Gastrocnemius medialis (tissue), 4 donors: ENCODE measurements around the gene CORO2A. TPM values are rescaled to one million over a fixed set of nuclear protein-coding genes. Genes with fewer than 3 reads are reported as not detected.

Experiments used
- ATAC-seq, 2 donors: fragments of 150-250 bp; one replicate each; pipeline ENCODE4 v1.9.1; 2016
- DNase-seq, 2 donors: peaks; one replicate each; pipeline ENCODE4 v3.0.0-alpha.2; 2019
- H3K27ac ChIP-seq, 4 donors: fragments of 200-600 bp; sonication (generic); 1 replicate in 1 of 4; 2 replicates in 3 of 4; pipeline ENCODE4 v1.5.1; 2016 to 2018; ENCODE audit warnings: mild to moderate bottlenecking in 2 of 4, moderate library complexity in 1 of 4
- H3K27me3 ChIP-seq, 3 donors: fragments of 200-600 bp; sonication (generic) in 2 of 3; 1 replicate in 1 of 3; 2 replicates in 2 of 3; pipeline versions ENCODE4 v1.5.1 to v1.6.0; 2016 to 2019; ENCODE audit warnings: mild to moderate bottlenecking in 1 of 3, moderate library complexity in 1 of 3
- H3K36me3 ChIP-seq, 2 donors: fragments of 200-600 bp; sonication (generic) in 1 of 2; one replicate each; pipeline ENCODE4 v1.5.1; 2017 to 2018
- H3K4me1 ChIP-seq, 2 donors: fragments of 200-600 bp; sonication (generic) in 1 of 2; one replicate each; pipeline ENCODE4 v1.5.1; 2016 to 2017; ENCODE audit warnings: mild to moderate bottlenecking in 2 of 2
- H3K4me3 ChIP-seq, 4 donors: fragments of 200-600 bp; sonication (generic) in 3 of 4; 1 replicate in 1 of 4; 2 replicates in 3 of 4; pipeline ENCODE4 v1.5.1; 2016 to 2019; ENCODE audit warnings: mild to moderate bottlenecking in 2 of 4
- H3K9me3 ChIP-seq, 3 donors: fragments of 200-600 bp; sonication (generic) in 2 of 3; 1 replicate in 1 of 3; 2 replicates in 2 of 3; pipeline ENCODE4 v1.5.1; 2016 to 2019
- POLR2A ChIP-seq, 2 donors: fragments of 450-650 bp; IDR thresholded peaks; one replicate each; pipeline ENCODE4 v1.6.1; 2017; ENCODE audit warnings: antibody characterized with exemption in 2 of 2, mild to moderate bottlenecking in 2 of 2, moderate library complexity in 2 of 2
- in situ Hi-C, 4 donors: fragments of 200-750 bp; cut with MboI; loops; one replicate each; pipeline versions ENCODE4 v1.15.0 to v1.8.0; 2017; ENCODE audit warnings: low sequenced_read_pairs in 4 of 4
- intact Hi-C: fragments of 100-400 bp; cut with DNase I; formaldehyde crosslinking; loops from one replicate; pipeline ENCODE4 v1.15.1; 2023; ENCODE audit warnings: low total_unique reads
- total RNA-seq, 4 donors: library from RNA; depleted of rRNA; stranded (reverse); fragments of >200 nt; gene quantifications; one replicate each; pipeline versions ENCODE4 v1.1.0 to v1.2.3, GENCODE V29; 2016
- TF ChIP-seq, protein P1 (sequence below), 5 experiments: fragments of 450-650 bp in 3 of 5; fragments of 200-600 bp in 2 of 5; sonication (generic) in 2 of 5; IDR thresholded peaks in 4 of 5; conservative IDR thresholded peaks in 1 of 5; 1 replicate in 4 of 5; 2 replicates in 1 of 5; pipeline ENCODE4 v1.5.1; 2016 to 2019; ENCODE audit warnings: antibody characterized with exemption in 5 of 5, mild to moderate bottlenecking in 3 of 5, moderate library complexity in 3 of 5

The CORO2A gene
- total RNA-seq, 4 donors from 2014 or later = 0.05 to 0.42 (median 0.19) TPM

DNA sequence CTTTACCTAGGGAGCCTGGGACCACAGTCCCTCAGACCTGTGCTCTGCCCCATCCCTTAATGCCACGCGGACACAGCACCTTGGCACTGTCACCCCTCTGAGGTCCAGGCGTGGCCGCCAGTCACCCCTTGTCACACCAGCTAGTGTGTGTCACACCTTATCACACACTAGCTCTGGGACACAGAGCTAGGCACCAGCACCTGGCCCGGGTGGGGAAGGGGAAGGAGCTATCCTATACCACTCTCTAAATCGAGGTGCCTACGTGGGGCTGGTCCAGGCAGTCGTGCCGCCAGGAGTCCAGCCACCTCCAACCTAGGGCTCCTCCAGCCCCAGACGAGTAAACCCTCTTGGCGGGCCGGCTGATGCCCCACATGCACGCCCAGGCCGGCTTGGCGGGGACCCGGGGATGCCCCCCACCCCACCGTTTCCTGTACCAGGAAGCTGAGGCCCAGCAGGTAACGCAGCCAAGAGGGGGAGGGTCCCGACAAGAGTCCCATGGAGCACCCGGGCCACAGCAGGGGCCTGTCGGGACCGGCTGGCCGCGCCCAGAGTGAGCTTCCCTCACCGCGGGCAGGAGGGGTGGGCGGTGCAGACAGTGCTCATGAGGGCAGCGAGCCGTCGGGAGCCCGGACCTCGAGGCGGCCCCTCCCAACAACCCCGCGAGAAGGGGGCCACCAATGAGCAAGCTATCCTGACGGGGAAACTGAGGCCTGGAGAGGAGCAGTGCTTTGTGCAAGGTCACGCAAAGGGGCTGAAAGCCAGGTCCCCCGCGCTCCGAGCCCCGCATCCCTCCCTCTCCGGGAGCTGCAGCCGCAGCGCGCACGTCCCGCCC, 550 bp downstream of the CORO2A start:
- Histone ChIP-seq H3K36me3 (no peaks in the 10 kb centered on the region), H3K4me3 (peak overlapping the region; percentile 47 to 73 (median 56)), H3K4me1 (peaks cover 0 to 7% of the 10 kb centered on the region in 2 donors), H3K9me3 (no peaks in the 10 kb centered on the region), H3K27ac (no peak overlapping the region), H3K27me3 (no peaks in the 10 kb centered on the region)
- in situ Hi-C loops = no loop called here
- no peak for DNase-seq
- TF ChIP-seq POLR2A (IDR thresholded peaks at IDR 0.05) = no peak
- TF ChIP-seq, protein P1, sequence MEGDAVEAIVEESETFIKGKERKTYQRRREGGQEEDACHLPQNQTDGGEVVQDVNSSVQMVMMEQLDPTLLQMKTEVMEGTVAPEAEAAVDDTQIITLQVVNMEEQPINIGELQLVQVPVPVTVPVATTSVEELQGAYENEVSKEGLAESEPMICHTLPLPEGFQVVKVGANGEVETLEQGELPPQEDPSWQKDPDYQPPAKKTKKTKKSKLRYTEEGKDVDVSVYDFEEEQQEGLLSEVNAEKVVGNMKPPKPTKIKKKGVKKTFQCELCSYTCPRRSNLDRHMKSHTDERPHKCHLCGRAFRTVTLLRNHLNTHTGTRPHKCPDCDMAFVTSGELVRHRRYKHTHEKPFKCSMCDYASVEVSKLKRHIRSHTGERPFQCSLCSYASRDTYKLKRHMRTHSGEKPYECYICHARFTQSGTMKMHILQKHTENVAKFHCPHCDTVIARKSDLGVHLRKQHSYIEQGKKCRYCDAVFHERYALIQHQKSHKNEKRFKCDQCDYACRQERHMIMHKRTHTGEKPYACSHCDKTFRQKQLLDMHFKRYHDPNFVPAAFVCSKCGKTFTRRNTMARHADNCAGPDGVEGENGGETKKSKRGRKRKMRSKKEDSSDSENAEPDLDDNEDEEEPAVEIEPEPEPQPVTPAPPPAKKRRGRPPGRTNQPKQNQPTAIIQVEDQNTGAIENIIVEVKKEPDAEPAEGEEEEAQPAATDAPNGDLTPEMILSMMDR (IDR thresholded peaks at IDR 0.05 in 4 of 5, conservative IDR thresholded peaks at IDR 0.05 in 1 of 5) = no peak
- intact Hi-C loops = loop anchor here (5.0 kb wide), 2 partner anchors 65 to 270 kb away; partner anchors contain the start of genes TBC1D2 and TRMO
- no peak for ATAC-seq

DNA sequence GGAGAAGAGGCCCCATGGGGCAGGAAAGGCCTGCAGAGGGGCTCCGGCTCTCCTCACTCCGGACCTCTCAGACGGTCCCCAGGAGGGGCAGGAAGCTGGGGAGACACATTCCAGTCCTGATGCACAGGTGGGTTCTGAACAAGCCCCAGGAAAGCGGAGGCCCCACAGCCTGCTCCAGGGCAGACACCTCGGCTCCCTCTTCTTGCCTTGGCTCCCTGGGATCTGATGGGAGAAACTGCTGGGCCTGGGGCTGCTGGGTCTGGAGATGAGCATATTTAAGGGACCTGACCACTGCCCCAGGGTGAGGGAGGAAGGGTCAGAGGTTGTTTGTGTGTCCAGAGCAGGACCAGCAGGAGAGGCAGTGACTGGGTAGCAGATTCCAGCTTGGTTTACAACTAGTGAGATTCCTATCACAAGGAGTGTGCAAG, 1.2 kb downstream of the CORO2A start:
- DNase-seq = no peak
- TF ChIP-seq POLR2A (IDR thresholded peaks at IDR 0.05) = no peak
- TF ChIP-seq, protein P1 (IDR thresholded peaks at IDR 0.05 in 4 of 5, conservative IDR thresholded peaks at IDR 0.05 in 1 of 5) = no peak
- in situ Hi-C loops (no loop called here), intact Hi-C loops (loop anchor here (5.0 kb wide), 2 partner anchors 66 to 269 kb away; partner anchors contain the start of genes TBC1D2 and TRMO)
- Histone ChIP-seq H3K27ac (no peak overlapping the region), H3K9me3 (no peaks in the 10 kb centered on the region), H3K4me1 (peaks cover 0 to 7% of the 10 kb centered on the region in 2 donors), H3K27me3 (no peaks in the 10 kb centered on the region), H3K4me3 (no peak overlapping the region), H3K36me3 (no peaks in the 10 kb centered on the region)
- ATAC-seq = no peak

DNA sequence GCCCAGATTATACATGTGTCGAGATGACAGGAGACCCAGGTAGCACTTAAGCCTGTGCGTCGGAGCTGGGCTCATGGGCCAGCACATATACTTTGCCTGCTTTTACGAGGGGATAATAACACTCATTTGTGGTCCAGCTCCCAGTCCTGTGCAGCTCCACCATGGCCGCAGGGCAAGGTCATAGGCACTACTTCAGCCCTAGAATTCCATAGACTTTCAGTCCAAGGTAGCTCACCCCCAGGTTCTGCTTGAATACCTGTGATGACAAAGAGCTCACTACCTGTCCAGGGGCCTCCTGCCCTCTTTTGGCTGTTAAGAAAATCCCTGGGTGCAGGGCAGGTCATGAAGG, 1.7 kb downstream of the CORO2A start:
- peaks cover 0 to 7% of the 10 kb centered on the region in 2 donors for H3K4me1 ChIP-seq
- no peaks in the 10 kb centered on the region for H3K36me3 ChIP-seq
- H3K27ac ChIP-seq = no peak overlapping the region
- in situ Hi-C loops (no loop called here), intact Hi-C loops (loop anchor here (5.0 kb wide), 2 partner anchors 67 to 268 kb away; partner anchors contain the start of genes TBC1D2 and TRMO)
- TF ChIP-seq, protein P1 (IDR thresholded peaks at IDR 0.05 in 4 of 5, conservative IDR thresholded peaks at IDR 0.05 in 1 of 5) = no peak
- no peak for TF ChIP-seq POLR2A (IDR thresholded peaks at IDR 0.05)
- DNase-seq (no peak), ATAC-seq (no peak)
- H3K4me3 ChIP-seq = no peak overlapping the region
- no peaks in the 10 kb centered on the region for H3K9me3 ChIP-seq
- H3K27me3 ChIP-seq = no peaks in the 10 kb centered on the region

DNA sequence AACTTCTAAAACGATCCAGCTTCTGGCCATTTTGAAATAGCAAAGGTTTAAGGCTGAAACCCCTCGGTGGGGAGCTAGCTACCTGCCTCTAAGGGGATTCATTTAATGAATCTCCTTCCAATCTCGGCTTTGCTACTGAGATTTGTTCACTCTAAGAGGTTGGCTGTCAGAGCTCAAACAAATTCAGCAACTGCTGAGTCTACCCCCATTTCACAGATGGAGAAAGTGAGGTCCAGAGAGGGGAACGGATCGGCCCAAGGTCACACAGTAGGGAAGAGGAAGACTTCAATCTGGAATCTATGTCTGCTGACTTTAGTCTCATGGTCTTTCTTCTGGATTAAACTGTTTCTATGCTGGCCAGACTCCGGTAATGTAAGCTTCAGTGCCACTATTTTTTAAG, 3.0 kb downstream of the CORO2A start:
- DNase-seq = no peak
- H3K4me3 ChIP-seq = no peak overlapping the region
- in situ Hi-C loops (no loop called here), intact Hi-C loops (no loop called here)
- H3K9me3 ChIP-seq = no peaks in the 10 kb centered on the region
- H3K27me3 ChIP-seq = no peaks in the 10 kb centered on the region
- no peak for ATAC-seq
- no peaks in the 10 kb centered on the region for H3K36me3 ChIP-seq
- H3K27ac ChIP-seq = no peak overlapping the region
- H3K4me1 ChIP-seq = peaks cover 0 to 7% of the 10 kb centered on the region in 2 donors
- TF ChIP-seq, protein P1 (IDR thresholded peaks at IDR 0.05 in 4 of 5, conservative IDR thresholded peaks at IDR 0.05 in 1 of 5) = no peak
- no peak for TF ChIP-seq POLR2A (IDR thresholded peaks at IDR 0.05)
